Measurements from ENCODE around the gene ARID3A. TPM values are rescaled to one million over a fixed set of nuclear protein-coding genes. Genes with fewer than 3 reads are reported as not detected.

ARID3A gene
- total and polyA plus RNA-seq, 2 of the 8 experiments (the other 6 are each of a cell fraction or from before 2014, with no cell fraction given): 40.5 to 77.4 TPM

DNA sequence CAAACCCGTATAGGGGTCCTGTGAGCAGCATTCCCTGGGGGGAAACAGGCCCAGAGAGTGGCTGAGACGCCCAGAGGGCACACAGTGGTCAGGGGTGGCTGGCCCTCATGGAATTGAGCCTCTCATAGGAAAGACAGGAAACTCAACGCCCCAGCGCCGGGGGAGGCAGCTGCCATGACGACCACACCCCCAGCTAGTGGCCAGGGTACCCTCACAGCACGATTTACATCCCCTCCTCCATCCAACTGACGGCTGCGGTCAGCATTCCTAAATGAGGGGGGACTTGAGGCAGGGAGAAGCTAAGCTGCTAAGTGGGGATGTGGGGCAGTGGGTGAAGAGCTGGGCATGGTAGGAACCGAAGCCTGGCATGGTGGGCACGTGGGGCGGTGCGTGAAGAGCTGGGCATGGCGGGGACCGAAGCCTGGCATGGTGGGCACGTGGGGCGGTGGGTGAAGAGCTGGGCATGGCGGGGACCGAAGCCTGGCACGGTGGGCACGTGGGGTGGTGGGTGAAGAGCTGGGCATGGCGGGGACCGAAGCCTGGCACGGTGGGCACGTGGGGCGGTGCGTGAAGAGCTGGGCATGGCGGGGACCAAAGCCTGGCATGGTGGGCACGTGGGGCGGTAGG lies 42.9 kb upstream of the ARID3A start (continued):
- no peak for TF ChIP-seq HDAC6 (IDR thresholded peaks at IDR 0.05; ENCODE audit: low read depth, low read length)
- TF ChIP-seq SIX5 (IDR thresholded peaks at IDR 0.05; ENCODE audit: low read depth, low read length): no peak
- TF ChIP-seq, protein P1, sequence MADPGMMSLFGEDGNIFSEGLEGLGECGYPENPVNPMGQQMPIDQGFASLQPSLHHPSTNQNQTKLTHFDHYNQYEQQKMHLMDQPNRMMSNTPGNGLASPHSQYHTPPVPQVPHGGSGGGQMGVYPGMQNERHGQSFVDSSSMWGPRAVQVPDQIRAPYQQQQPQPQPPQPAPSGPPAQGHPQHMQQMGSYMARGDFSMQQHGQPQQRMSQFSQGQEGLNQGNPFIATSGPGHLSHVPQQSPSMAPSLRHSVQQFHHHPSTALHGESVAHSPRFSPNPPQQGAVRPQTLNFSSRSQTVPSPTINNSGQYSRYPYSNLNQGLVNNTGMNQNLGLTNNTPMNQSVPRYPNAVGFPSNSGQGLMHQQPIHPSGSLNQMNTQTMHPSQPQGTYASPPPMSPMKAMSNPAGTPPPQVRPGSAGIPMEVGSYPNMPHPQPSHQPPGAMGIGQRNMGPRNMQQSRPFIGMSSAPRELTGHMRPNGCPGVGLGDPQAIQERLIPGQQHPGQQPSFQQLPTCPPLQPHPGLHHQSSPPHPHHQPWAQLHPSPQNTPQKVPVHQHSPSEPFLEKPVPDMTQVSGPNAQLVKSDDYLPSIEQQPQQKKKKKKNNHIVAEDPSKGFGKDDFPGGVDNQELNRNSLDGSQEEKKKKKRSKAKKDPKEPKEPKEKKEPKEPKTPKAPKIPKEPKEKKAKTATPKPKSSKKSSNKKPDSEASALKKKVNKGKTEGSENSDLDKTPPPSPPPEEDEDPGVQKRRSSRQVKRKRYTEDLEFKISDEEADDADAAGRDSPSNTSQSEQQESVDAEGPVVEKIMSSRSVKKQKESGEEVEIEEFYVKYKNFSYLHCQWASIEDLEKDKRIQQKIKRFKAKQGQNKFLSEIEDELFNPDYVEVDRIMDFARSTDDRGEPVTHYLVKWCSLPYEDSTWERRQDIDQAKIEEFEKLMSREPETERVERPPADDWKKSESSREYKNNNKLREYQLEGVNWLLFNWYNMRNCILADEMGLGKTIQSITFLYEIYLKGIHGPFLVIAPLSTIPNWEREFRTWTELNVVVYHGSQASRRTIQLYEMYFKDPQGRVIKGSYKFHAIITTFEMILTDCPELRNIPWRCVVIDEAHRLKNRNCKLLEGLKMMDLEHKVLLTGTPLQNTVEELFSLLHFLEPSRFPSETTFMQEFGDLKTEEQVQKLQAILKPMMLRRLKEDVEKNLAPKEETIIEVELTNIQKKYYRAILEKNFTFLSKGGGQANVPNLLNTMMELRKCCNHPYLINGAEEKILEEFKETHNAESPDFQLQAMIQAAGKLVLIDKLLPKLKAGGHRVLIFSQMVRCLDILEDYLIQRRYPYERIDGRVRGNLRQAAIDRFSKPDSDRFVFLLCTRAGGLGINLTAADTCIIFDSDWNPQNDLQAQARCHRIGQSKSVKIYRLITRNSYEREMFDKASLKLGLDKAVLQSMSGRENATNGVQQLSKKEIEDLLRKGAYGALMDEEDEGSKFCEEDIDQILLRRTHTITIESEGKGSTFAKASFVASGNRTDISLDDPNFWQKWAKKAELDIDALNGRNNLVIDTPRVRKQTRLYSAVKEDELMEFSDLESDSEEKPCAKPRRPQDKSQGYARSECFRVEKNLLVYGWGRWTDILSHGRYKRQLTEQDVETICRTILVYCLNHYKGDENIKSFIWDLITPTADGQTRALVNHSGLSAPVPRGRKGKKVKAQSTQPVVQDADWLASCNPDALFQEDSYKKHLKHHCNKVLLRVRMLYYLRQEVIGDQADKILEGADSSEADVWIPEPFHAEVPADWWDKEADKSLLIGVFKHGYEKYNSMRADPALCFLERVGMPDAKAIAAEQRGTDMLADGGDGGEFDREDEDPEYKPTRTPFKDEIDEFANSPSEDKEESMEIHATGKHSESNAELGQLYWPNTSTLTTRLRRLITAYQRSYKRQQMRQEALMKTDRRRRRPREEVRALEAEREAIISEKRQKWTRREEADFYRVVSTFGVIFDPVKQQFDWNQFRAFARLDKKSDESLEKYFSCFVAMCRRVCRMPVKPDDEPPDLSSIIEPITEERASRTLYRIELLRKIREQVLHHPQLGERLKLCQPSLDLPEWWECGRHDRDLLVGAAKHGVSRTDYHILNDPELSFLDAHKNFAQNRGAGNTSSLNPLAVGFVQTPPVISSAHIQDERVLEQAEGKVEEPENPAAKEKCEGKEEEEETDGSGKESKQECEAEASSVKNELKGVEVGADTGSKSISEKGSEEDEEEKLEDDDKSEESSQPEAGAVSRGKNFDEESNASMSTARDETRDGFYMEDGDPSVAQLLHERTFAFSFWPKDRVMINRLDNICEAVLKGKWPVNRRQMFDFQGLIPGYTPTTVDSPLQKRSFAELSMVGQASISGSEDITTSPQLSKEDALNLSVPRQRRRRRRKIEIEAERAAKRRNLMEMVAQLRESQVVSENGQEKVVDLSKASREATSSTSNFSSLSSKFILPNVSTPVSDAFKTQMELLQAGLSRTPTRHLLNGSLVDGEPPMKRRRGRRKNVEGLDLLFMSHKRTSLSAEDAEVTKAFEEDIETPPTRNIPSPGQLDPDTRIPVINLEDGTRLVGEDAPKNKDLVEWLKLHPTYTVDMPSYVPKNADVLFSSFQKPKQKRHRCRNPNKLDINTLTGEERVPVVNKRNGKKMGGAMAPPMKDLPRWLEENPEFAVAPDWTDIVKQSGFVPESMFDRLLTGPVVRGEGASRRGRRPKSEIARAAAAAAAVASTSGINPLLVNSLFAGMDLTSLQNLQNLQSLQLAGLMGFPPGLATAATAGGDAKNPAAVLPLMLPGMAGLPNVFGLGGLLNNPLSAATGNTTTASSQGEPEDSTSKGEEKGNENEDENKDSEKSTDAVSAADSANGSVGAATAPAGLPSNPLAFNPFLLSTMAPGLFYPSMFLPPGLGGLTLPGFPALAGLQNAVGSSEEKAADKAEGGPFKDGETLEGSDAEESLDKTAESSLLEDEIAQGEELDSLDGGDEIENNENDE (IDR thresholded peaks at IDR 0.05; ENCODE audit: insufficient replicate concordance, low read length): no peak
- TF ChIP-seq TEAD4 (IDR thresholded peaks at IDR 0.05; ENCODE audit: low read depth, low read length): no peak
- TF ChIP-seq POLR2AphosphoS5 (IDR thresholded peaks at IDR 0.05; ENCODE audit: low read depth, low read length): no peak
- no peak for TF ChIP-seq KDM5A (IDR thresholded peaks at IDR 0.05; ENCODE audit: low read length)
- no peak for TF ChIP-seq RBBP5 (IDR thresholded peaks at IDR 0.05; ENCODE audit: borderline replicate concordance, low read depth, low read length)
